HCT116 (cell line): ENCODE results near the gene CPSF7. TPM values are rescaled to one million over a fixed set of nuclear protein-coding genes. Genes with fewer than 3 reads are reported as not detected.

Experiments
- ATAC-seq: fragments of 200-7000 bp; cut with Tn5 transposase; 2 replicates; pipeline ENCODE4 v1.9.1; 2020; ENCODE audit warnings: mild to moderate bottlenecking, moderate library complexity
- BruUV-seq: library from RNA; stranded (reverse); fragments of 400-500 nt; replicated peaks from 2 replicates; lab custom pipeline; 2021; lab: Mats Ljungman, UMichigan
- CTCF ChIA-PET: fragments of 300-600 bp; sonication (Branson Sonifier 250); formaldehyde crosslinking; loops from one replicate; lab custom pipeline; 2021; ENCODE audit warnings: antibody characterized with exemption; lab: Charles Lee
- POLR2A ChIA-PET: fragments of 300-600, 350-600 bp; sonication (Branson Sonifier 250); formaldehyde crosslinking; loops from one replicate; lab custom pipeline; 2021; ENCODE audit warnings: antibody characterized with exemption; lab: Charles Lee
- RAD21 ChIA-PET, 2 experiments: fragments of 300-600 bp; sonication (Branson Sonifier 250); formaldehyde crosslinking; loops; one replicate each; lab custom pipeline; 2023; ENCODE audit warnings: low total read pairs in 2 of 2; ENCODE audit not compliant: uncharacterized antibody in 2 of 2, unreplicated experiment in 2 of 2, low non-redundant PET in 1 of 2; lab: Charles Lee
- DNase-seq: peaks from one replicate; pipeline ENCODE4 v3.0.0-alpha.2; 2010; ENCODE audit warnings: low read depth, low spot score
- H2AFZ ChIP-seq: fragments of 200-600 bp; shearing (Covaris generic), sonication (generic); 2 replicates; pipeline ENCODE4 v1.6.1; 2017; ENCODE audit warnings: low read depth, mixed run types, mixed read lengths, antibody characterized with exemption, low read length; ENCODE audit not compliant: poor library complexity, severe bottlenecking
- H3K27ac ChIP-seq: 2 replicates; pipeline ENCODE4 v1.5.1; 2012; ENCODE audit warnings: low read depth, low read length
- H3K27me3 ChIP-seq: fragments of 200-600 bp; sonication (generic); 2 replicates; pipeline ENCODE4 v1.6.1; 2016; ENCODE audit warnings: mixed run types, low read length, mixed read lengths; ENCODE audit not compliant: insufficient read depth
- H3K36me3 ChIP-seq, 2 experiments: fragments of 200-500 bp in 1 of 2; fragments of 200-600 bp in 1 of 2; sonication (Bioruptor generic) in 1 of 2; sonication (generic) in 1 of 2; 2 replicates each; pipeline versions ENCODE4 v1.5.1 to v1.6.1; 2014 to 2016; ENCODE audit warnings: low read length in 2 of 2, inconsistent platforms in 1 of 2, mixed read lengths in 1 of 2, mixed run types in 1 of 2; ENCODE audit not compliant: insufficient read depth in 2 of 2, control insufficient read depth in 1 of 2
- H3K4me1 ChIP-seq, 2 experiments: fragments of 200-600 bp in 1 of 2; sonication (generic) in 1 of 2; 2 replicates each; pipeline versions ENCODE4 v1.5.1 to v1.6.1; 2012 to 2017; ENCODE audit warnings: low read length in 2 of 2, inconsistent platforms in 1 of 2, mild to moderate bottlenecking in 1 of 2, mixed read lengths in 1 of 2, mixed run types in 1 of 2, moderate library complexity in 1 of 2; ENCODE audit not compliant: insufficient read depth in 2 of 2, control insufficient read depth in 1 of 2
- H3K4me2 ChIP-seq: fragments of 200-600 bp; sonication (generic); 2 replicates; pipeline ENCODE4 v1.6.1; 2017; ENCODE audit warnings: mixed run types, low read length, mixed read lengths
- H3K4me3 ChIP-seq, 2 experiments: fragments of 200-600 bp in 1 of 2; sonication (generic) in 1 of 2; replicated peaks in 1 of 2; 2 replicates each; pipeline ENCODE4 v1.5.1; 2011 to 2016; ENCODE audit warnings: low read length in 2 of 2, control low read depth in 1 of 2, low read depth in 1 of 2, mild to moderate bottlenecking in 1 of 2, mixed read lengths in 1 of 2, mixed run types in 1 of 2
- H3K79me2 ChIP-seq: fragments of 200-600 bp; sonication (generic); 2 replicates; pipeline ENCODE4 v1.6.1; 2017; ENCODE audit warnings: mild to moderate bottlenecking, mixed run types, low read length, moderate library complexity, mixed read lengths; ENCODE audit not compliant: insufficient read depth
- H3K9ac ChIP-seq: fragments of 200-600 bp; sonication (generic); 2 replicates; pipeline ENCODE4 v1.6.1; 2016; ENCODE audit warnings: low read length, mixed read lengths
- H3K9me2 ChIP-seq: fragments of 200-600 bp; sonication (generic), shearing (Covaris generic); 2 replicates; pipeline ENCODE4 v1.6.1; 2017; ENCODE audit warnings: mixed run types, mild to moderate bottlenecking, moderate library complexity; ENCODE audit not compliant: insufficient read depth
- H3K9me3 ChIP-seq, 2 experiments: fragments of 200-500 bp in 1 of 2; fragments of 200-600 bp in 1 of 2; sonication (Bioruptor generic) in 1 of 2; sonication (generic) in 1 of 2; 2 replicates each; pipeline ENCODE4 v1.6.1; 2014 to 2017; ENCODE audit warnings: low read length in 2 of 2, mixed read lengths in 2 of 2, inconsistent platforms in 1 of 2, low read depth in 1 of 2, mild to moderate bottlenecking in 1 of 2, mixed run types in 1 of 2, moderate library complexity in 1 of 2; ENCODE audit not compliant: control insufficient read depth in 1 of 2, insufficient read depth in 1 of 2
- H4K20me1 ChIP-seq: fragments of 200-600 bp; sonication (generic), shearing (Covaris generic); 2 replicates; pipeline ENCODE4 v1.6.1; 2017; ENCODE audit warnings: mixed run types, mild to moderate bottlenecking, moderate library complexity; ENCODE audit not compliant: insufficient read depth
- ATF3 ChIP-seq: IDR thresholded peaks from 2 replicates; pipeline ENCODE4 v1.6.1; 2012
- CBX3 ChIP-seq: IDR thresholded peaks from 2 replicates; pipeline ENCODE4 v1.6.1; 2012; ENCODE audit warnings: low read depth
- CTCF ChIP-seq, 3 experiments: fragments of 200-600 bp in 1 of 3; sonication (generic) in 1 of 3; IDR thresholded peaks in 2 of 3; conservative IDR thresholded peaks in 1 of 3; 2 replicates each; pipeline ENCODE4 v1.5.1; 2012 to 2017; ENCODE audit warnings: low read depth in 2 of 3, low read length in 2 of 3, antibody characterized with exemption in 1 of 3, borderline replicate concordance in 1 of 3, control low read depth in 1 of 3, mild to moderate bottlenecking in 1 of 3, mixed read lengths in 1 of 3, mixed run types in 1 of 3, moderate library complexity in 1 of 3; ENCODE audit not compliant: insufficient read depth in 1 of 3
- EGR1 ChIP-seq: IDR thresholded peaks from 2 replicates; pipeline ENCODE4 v1.6.1; 2012; ENCODE audit warnings: low read depth
- EZH2 ChIP-seq: fragments of 200-600 bp; sonication (generic); IDR thresholded peaks from 2 replicates; pipeline ENCODE4 v1.6.1; 2017; ENCODE audit warnings: antibody characterized with exemption, mixed run types
- EZH2phosphoT487 ChIP-seq: fragments of 200-600 bp; IDR thresholded peaks from 2 replicates; pipeline ENCODE4 v1.6.1; 2018; ENCODE audit warnings: antibody characterized with exemption, borderline replicate concordance
- FOSL1 ChIP-seq: IDR thresholded peaks from 2 replicates; pipeline ENCODE4 v1.6.1; 2012; ENCODE audit warnings: low read depth
- JUND ChIP-seq: IDR thresholded peaks from 2 replicates; pipeline ENCODE4 v1.6.1; 2012
- MAX ChIP-seq: IDR thresholded peaks from 2 replicates; pipeline ENCODE4 v1.6.1; 2012
- POLR2AphosphoS5 ChIP-seq: IDR thresholded peaks from 2 replicates; pipeline ENCODE4 v1.6.1; 2011; ENCODE audit warnings: mild to moderate bottlenecking, low read depth, low read length, moderate library complexity
- REST ChIP-seq: IDR thresholded peaks from 2 replicates; pipeline ENCODE4 v1.6.1; 2012; ENCODE audit warnings: low read depth
- SP1 ChIP-seq: IDR thresholded peaks from 2 replicates; pipeline ENCODE4 v1.6.1; 2012; ENCODE audit warnings: low read depth
- SRF ChIP-seq: IDR thresholded peaks from 2 replicates; pipeline ENCODE4 v1.6.1; 2012; ENCODE audit warnings: low read depth
- TCF7L2 ChIP-seq: IDR thresholded peaks from 2 replicates; pipeline ENCODE4 v1.7.0; 2011; ENCODE audit warnings: borderline replicate concordance, inconsistent platforms; ENCODE audit not compliant: insufficient read depth, insufficient read length; ENCODE audit errors: extremely low read depth
- YY1 ChIP-seq: IDR thresholded peaks from 2 replicates; pipeline ENCODE4 v1.6.1; 2011; ENCODE audit warnings: low read length, low read depth, moderate library complexity, mild to moderate bottlenecking; ENCODE audit not compliant: insufficient replicate concordance; ENCODE audit errors: extremely low read depth
- ZFX ChIP-seq: fragments of 450-650 bp; IDR thresholded peaks from 2 replicates; pipeline ENCODE4 v1.6.1; 2017
- intact Hi-C: fragments of 100-400 bp; cut with micrococcal nuclease; formaldehyde crosslinking; loops from 2 replicates; pipeline ENCODE4 v1.10.0; 2022
- total RNA-seq: library from RNA; stranded (reverse); gene quantifications from one replicate; pipeline ENCODE4 v1.2.1, GENCODE V29; 2021; ENCODE audit not compliant: unreplicated experiment

CPSF7 gene
- total RNA-seq, 1 experiment from 2014 or later, result 110 TPM

GRCh38 chr11:61356706-61357105 lies 73.1 kb downstream of the CPSF7 start:
- Histone ChIP-seq H3K27me3 (no peaks in the 10 kb centered on the region), H3K9me3 (no peaks in the 10 kb centered on the region), H3K4me1 (peaks cover 0 to 10% of the 10 kb centered on the region in 2 experiments; a peak in 1 of 4 replicates), H4K20me1 (no peaks in the 10 kb centered on the region)
- BruUV-seq, result no TSS peak
- RAD21 ChIA-PET, result no interaction called here
- TF ChIP-seq FOSL1, result no peak
- TF ChIP-seq, all 23 proteins: peak for 0
- ChIA-PET POLR2A (no interaction called here), CTCF (interaction anchor here (0.9 kb wide), 1 partner anchor 20 kb away, joined by 4 read pairs; no protein-coding TSS in a partner anchor)
- no peak overlapping the region for H3K4me3 ChIP-seq
- no peak overlapping the region for H3K27ac ChIP-seq
- H3K79me2 ChIP-seq, result peaks cover 6% of the 10 kb centered on the region
- H3K4me2 ChIP-seq, result no peak overlapping the region
- intact Hi-C loops, result no loop called here
- H3K9ac ChIP-seq, result no peak overlapping the region
- peaks cover 0 to 2% of the 10 kb centered on the region in 2 experiments; a peak in 2 of 4 replicates for H3K36me3 ChIP-seq
- no peaks in the 10 kb centered on the region for H3K9me2 ChIP-seq
- DNase-seq (no peak), ATAC-seq (no peak)
- no peak overlapping the region for H2AFZ ChIP-seq

- ChIA-PET RAD21 (no interaction called here), CTCF (interaction anchor here (1.5 kb wide), 1 partner anchor 18 kb away, joined by 4 read pairs; no protein-coding TSS in a partner anchor), POLR2A (no interaction called here)
- peaks cover 0 to 2% of the 10 kb centered on the region in 2 experiments; a peak in 3 of 4 replicates for H3K36me3 ChIP-seq
- no peaks in the 10 kb centered on the region for H4K20me1 ChIP-seq
- H3K9me2 ChIP-seq, result no peaks in the 10 kb centered on the region
- H3K27ac ChIP-seq, result no peak overlapping the region
- H3K9ac ChIP-seq, result no peak overlapping the region
- ATAC-seq, result no peak
- no peak overlapping the region for H3K4me2 ChIP-seq
- no peaks in the 10 kb centered on the region for H3K9me3 ChIP-seq
- no peaks in the 10 kb centered on the region for H3K4me1 ChIP-seq
- H3K27me3 ChIP-seq, result no peaks in the 10 kb centered on the region
- intact Hi-C loops, result no loop called here
- H3K4me3 ChIP-seq, result no peak overlapping the region
- H2AFZ ChIP-seq, result no peak overlapping the region
- DNase-seq, result no peak
- no TSS peak for BruUV-seq
- H3K79me2 ChIP-seq, result no peaks in the 10 kb centered on the region
- TF ChIP-seq EZH2 (no peak), POLR2AphosphoS5 (no peak), CBX3 (no peak), SRF (no peak), TCF7L2 (no peak), EGR1 (no peak), MAX (no peak), ATF3 (no peak), REST (no peak), CTCF (IDR thresholded peaks at IDR 0.05 in 2 of 3, conservative IDR thresholded peaks at IDR 0.05 in 1 of 3; ENCODE audit: borderline replicate concordance in 1 of 3, insufficient read depth in 1 of 3, low read depth in 2 of 3, low read length in 2 of 3) (no peak), EZH2phosphoT487 (no peak), ZFX (no peak), JUND (no peak), YY1 (no peak), SP1 (no peak)
These were observed 75.6 kb downstream of the CPSF7 start for GRCh38 chr11:61354208-61354607.
